Choroid plexus epithelial cell (primary cell): Measurements from ENCODE around the gene NFKB2.

Experiments
- DNase-seq: peaks from one replicate; pipeline ENCODE4 v3.0.0-alpha.2; 2010; ENCODE audit warnings: low read depth
- H3K4me3 ChIP-seq: 2 replicates; pipeline ENCODE4 v1.5.1; 2011; ENCODE audit warnings: low read depth, mild to moderate bottlenecking, control low read depth, low read length, moderate library complexity
- TF ChIP-seq, protein P1 (sequence below): conservative IDR thresholded peaks from 2 replicates; pipeline ENCODE4 v1.5.1; 2011; ENCODE audit warnings: low read depth, mild to moderate bottlenecking, control low read depth, inconsistent platforms, low read length, moderate library complexity

Gene NFKB2

GRCh38 chr10:102368077-102368476 is 27.4 kb upstream of the NFKB2 start:
- no peak for DNase-seq
- H3K4me3 ChIP-seq: no peak overlapping the region
- TF ChIP-seq, protein P1, sequence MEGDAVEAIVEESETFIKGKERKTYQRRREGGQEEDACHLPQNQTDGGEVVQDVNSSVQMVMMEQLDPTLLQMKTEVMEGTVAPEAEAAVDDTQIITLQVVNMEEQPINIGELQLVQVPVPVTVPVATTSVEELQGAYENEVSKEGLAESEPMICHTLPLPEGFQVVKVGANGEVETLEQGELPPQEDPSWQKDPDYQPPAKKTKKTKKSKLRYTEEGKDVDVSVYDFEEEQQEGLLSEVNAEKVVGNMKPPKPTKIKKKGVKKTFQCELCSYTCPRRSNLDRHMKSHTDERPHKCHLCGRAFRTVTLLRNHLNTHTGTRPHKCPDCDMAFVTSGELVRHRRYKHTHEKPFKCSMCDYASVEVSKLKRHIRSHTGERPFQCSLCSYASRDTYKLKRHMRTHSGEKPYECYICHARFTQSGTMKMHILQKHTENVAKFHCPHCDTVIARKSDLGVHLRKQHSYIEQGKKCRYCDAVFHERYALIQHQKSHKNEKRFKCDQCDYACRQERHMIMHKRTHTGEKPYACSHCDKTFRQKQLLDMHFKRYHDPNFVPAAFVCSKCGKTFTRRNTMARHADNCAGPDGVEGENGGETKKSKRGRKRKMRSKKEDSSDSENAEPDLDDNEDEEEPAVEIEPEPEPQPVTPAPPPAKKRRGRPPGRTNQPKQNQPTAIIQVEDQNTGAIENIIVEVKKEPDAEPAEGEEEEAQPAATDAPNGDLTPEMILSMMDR: no peak

DNA sequence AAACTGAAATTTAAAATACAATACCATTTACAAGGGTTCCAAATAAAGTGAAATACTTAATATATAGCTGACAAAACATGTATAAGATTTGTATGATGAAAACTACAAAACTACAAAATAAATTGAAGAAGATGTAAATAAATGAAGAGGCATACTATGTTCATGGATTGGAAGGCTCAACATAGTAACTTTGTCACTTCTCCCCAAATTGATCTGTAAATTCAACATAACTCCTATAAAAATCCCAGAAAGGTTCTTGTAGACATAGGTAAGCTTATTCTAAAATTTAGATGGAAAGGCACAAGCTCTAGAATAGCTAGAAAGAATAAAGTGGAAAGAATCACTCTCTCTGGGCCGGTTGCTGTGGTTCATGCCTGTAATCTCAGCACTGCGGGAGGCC is 24.2 kb upstream of the NFKB2 start:
- no peak for DNase-seq
- no peak overlapping the region for H3K4me3 ChIP-seq
- TF ChIP-seq, protein P1: no peak

GRCh38 chr10:102375250-102375649 is 20.3 kb upstream of the NFKB2 start:
- no peak for DNase-seq
- TF ChIP-seq, protein P1: peak; percentile 40
- no peak overlapping the region for H3K4me3 ChIP-seq

- TF ChIP-seq, protein P1: no peak
- no peak for DNase-seq
- H3K4me3 ChIP-seq: no peak overlapping the region
These were observed 19.6 kb upstream of the NFKB2 start for GRCh38 chr10:102375867-102376266.

DNA sequence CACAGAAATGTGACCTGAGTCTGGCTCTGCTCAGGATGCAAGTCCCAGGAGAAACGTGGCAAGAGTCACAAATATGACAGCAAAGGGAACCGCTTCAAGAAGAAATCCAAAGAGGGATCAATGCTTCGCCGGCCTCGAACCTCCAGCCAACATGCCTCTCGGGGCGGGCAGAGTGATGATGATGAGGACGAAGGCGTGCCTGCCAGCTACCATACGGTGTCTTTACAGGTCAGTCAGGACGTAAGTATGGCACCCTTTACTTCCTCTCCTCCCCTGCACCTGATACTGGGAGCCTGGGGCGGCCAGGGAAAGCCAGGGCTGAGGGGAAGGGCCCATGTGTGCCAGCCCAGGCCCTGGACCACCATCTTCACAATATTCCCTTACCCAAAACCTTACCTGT is 18.6 kb upstream of the NFKB2 start:
- TF ChIP-seq, protein P1: no peak
- no peak for DNase-seq
- H3K4me3 ChIP-seq: no peak overlapping the region

GRCh38 chr10:102379383-102379782 is 16.1 kb upstream of the NFKB2 start:
- TF ChIP-seq, protein P1: no peak

DNA sequence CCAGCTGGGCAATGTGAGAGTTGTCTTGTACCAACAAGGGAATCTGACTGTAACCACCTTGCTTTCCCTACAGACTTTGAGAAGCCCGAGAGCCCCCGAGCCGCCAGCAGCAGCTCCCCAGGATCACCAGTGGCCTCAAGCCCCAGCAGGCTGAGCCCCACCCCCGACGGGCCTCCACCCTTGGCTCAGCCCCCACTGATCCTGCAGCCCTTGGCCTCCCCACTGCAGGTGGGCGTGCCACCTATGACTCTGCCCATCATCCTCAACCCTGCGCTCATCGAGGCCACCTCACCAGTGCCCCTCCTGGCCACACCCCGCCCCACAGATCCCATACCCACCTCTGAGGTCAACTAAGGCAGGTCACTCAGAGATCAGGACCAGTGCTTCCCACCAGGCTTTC is 13.5 kb upstream of the NFKB2 start:
- TF ChIP-seq, protein P1: no peak
- H3K4me3 ChIP-seq: no peak overlapping the region
- no peak for DNase-seq

More at GRCh38 chr10:102379383-102379782, 16.1 kb upstream of the NFKB2 start:
- no peak overlapping the region for H3K4me3 ChIP-seq
- DNase-seq: no peak
